HPDE6-E6E7 (cell line): ENCODE data around the gene TRPM4.
"Not testable (repeated sequence)": the region's sequence is repeated elsewhere in the genome, so short reads cannot be mapped to it uniquely, and the experiment has no call there.

Source experiments
- DNase-seq: peaks from one replicate; pipeline ENCODE4 v3.0.0; 2011; ENCODE audit warnings: missing footprints; ENCODE audit errors: extremely low spot score

The TRPM4 gene

DNA sequence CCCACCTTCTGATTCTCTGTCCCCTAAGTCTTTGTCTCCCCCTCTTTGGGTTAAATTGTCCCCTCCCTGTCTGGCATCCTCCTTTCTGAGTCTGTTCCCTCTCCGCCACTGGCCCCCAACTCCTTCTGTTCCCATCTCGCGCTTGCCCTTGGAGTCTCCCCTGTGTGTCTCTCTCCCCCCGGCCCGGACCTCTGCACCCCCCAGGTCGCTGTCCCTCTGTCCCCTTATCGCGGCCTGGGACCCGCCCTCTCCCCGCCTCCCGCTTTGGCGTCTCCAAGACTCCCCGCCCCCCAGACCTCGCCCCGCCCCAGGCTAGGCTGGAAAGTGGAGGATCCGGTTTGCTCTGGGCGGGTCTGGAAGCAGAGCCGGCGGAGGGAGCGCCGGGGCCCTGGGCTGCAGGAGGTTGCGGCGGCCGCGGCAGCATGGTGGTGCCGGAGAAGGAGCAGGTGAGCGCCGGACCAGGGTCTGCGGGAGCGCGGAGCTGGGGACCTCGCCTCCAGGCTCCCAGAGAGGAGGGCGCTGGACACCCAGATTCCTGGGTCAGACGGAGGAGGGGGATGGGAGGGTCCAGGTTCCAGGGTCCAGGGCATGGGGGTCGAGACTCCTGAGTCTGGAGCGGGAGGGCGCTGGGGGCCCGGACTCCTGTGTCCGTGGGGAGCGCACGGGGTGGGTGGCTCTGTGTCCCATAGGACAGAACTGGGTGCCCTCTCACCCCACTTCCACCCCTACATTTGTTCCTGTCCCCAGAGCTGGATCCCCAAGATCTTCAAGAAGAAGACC, at the start of gene TRPM4:
Gene TRPM4, plus strand, starts transcription at position 348 of the 780 bp plus-strand sequence. Its CDS starts 75 bp downstream, at position 423.
- DNase-seq = peak; percentile 84

- no peak for DNase-seq
Observed at GRCh38 chr19:49109051-49109450, 48.5 kb upstream of the TRPM4 start.

DNA sequence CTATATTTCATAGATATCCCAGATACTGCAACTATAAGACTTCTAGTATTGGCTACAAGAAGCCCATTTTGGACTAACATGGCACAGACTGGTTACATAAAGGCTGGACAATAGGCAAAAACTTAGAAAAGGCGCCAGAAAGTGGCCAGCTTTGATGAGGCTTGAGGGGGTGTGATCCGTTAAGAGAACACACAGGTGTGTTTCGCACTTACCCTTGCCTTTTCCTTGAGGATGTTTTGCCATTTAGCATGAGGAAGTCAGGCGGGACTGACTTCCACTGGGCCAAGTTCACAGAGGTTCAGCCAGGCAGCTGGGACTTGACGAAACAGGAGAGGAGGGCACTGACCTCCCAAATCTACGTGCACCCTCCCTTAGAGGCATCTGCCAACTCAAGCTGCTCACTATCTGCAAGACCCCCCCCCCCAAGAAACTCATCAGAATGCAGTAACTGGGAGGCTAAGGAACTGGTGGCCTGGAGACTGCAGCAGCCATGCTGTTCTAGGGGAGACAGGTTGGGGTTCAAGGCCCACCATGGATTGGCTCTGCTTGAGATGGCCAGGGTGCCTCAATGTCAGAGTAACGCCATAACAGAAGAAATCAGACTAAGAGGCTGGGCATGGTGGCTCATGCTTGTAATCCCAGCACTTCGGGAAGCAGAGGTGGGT, 47.9 kb upstream of the TRPM4 start:
- DNase-seq = no peak

GRCh38 chr19:49110567-49110966, 47.0 kb upstream of the TRPM4 start:
- no peak for DNase-seq

DNA sequence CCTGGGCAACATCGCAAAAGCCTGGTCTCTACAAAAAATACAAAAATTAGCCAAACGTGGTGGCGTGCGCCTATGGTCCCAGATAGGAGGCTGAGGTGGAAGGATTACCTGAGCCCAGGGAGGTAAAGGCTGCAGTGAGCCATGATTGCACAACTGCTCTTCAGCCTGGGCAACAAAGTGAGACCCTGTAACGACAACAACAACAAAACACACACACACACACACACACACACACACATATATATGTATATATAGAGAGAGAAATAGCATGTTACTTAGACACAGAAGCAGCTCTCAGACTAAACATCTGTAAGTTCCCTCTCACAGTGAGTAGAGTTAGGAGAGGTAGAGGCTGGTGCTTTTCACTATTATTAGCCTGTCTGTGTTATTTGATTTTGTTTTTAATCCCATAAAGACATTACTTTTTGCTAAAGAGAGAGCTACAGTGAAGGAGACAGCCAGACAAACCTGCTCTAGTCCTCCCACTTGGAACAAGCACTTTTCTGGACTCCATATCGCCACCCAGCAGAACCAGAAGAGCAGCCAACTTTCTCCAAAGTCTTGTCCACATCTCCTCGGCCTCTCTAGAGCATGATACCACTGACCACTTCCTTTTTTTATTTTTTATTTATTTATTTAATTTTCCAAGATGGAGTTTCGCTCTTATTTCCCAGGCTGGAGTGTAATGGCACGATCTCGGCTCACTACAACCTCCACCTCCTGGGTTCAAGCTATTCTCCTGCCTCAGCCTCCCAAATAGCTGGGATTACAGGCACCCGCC, 46.2 kb upstream of the TRPM4 start:
- no peak for DNase-seq

DNA sequence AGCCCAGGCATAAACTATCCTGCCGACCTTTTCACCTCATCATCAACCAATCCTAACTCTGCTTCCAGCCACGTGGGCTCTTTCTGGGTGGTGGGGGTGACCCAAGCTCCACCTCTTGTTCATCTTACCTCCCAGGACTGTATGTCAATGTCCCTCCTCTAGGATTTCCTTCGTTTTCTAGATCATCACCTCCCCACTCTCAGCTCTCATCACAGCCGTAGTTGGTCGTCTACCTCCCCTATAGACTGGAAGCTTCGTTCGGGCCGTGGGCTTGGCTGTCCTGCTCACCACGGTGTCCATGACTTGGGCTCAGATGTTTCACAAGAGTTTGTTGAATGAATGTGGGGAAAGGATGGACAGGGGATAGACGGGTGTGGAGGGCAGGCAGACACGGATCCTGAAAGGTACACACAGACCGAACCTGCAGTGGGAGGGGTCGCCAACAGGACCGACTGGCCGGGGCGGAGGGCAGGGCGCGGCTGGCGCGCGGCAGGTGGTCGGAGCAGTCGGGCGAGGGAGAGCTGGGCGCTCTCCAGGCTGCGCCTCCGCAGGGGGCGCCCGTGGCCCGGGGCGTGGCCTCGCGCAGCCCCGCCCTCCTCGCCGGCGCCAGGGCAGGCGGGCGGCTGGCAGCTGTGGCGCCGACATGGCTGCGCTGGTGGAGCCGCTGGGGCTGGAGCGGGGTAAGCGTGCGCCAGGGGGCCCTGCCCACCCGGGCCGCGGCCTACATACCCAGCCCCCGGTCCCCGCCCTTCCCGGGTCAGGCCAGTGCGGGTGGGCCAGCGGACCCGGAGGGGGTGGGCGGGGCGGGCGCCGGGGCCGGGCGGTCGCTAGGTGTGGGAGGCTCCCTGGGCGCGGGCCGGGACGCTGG, 43.6 kb upstream of the TRPM4 start, which contains the start of gene LIN7B:
Gene LIN7B, plus strand, starts transcription at position 609 of the 868 bp plus-strand sequence. Its CDS starts 35 bp downstream, at position 644.
- DNase-seq = peak; percentile 78

DNA sequence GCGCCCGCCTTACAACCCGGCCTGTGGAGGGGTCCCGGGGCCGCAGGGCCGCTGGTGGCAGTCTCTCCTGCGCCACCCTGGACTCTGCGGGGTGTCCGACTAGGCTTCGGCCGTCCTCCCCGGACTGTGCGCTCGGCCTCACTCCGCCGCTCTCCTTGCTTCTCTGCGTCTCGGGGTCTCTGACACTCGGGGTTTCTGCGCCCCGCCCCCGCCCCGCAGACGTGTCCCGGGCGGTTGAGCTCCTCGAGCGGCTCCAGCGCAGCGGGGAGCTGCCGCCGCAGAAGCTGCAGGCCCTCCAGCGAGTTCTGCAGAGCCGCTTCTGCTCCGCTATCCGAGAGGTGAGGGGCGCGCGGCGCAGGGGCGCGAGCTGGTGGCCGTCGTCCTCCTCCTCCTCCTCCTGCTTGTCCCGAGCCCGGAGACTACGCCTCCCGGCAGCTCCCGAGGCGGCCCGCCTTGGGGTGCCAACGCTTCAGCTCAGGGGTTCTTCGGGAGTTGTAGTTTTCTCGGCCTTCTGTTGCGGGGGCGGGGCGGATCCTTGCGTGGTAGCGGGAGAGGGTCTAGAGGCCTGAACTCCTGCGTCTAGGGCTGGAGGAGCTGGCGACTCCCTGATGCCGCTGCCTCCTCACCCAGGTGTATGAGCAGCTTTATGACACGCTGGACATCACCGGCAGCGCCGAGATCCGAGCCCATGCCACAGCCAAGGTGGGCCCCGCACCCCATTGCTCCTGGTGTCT, 42.8 kb upstream of the TRPM4 start:
- DNase-seq = no peak

GRCh38 chr19:49116544-49116943, 41.0 kb upstream of the TRPM4 start:
- DNase-seq = no peak

- DNase-seq = no peak
Observed at GRCh38 chr19:49117677-49118564, 39.7 kb upstream of the TRPM4 start.

DNA sequence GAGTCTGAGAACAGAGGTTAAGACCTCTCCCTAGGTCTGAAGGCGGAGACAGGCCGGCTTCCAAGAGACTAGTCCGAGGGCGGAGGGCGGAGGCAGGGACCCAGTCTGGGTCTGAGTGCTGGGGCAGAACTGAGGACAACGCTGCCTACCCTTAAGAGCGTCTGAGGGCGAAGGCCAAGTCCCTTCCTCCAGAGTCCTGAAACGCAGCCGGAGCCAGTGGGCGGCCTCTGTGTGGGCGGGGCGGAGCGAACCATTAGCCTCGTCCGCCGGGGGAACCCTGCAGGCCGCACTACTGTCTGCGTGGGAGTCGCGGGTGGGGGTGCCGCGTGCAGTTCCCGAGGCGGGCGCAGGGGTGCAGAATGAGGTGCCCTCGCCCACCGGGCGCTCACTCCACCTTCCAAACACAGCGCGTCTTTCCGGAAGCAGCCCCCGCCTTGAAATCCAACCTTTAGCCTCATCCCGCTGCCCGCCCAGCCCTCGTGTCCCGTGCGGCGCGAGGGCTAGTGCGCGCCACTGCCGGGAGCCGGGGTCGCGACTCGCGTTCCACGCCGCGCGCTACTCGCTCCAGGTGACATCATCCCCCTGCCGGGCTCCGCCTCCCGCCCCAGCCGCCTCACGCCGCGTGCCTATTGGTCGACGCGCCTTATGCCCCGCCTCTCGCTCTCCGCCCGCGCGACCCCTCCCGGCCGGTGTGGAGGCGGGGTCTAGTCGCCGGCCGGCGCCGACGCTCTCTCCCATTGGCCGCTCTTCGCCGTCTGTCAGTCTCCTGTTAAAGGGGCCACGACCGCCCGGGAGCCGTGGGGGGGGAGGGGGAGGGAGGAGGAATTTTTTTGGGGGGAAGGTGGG, 38.8 kb upstream of the TRPM4 start, which contains the start of gene C19orf73:
Gene C19orf73, minus strand, starts transcription at position 579 of the 846 bp plus-strand sequence. Its CDS starts 121 bp downstream, at position 458.
- DNase-seq = peak; percentile 91

GRCh38 chr19:49119411-49120324, 37.9 kb upstream of the TRPM4 start, which contains the start of gene PPFIA3:
PPFIA3 (plus strand) TSS chr19:49119544; CDS start chr19:49127874, 8,330 bp downstream.
- peak; percentile 47 for DNase-seq

GRCh38 chr19:49120325-49120683, 37.3 kb upstream of the TRPM4 start:
- no peak for DNase-seq

GRCh38 chr19:49120868-49121267, 36.7 kb upstream of the TRPM4 start:
- DNase-seq = no peak

DNA sequence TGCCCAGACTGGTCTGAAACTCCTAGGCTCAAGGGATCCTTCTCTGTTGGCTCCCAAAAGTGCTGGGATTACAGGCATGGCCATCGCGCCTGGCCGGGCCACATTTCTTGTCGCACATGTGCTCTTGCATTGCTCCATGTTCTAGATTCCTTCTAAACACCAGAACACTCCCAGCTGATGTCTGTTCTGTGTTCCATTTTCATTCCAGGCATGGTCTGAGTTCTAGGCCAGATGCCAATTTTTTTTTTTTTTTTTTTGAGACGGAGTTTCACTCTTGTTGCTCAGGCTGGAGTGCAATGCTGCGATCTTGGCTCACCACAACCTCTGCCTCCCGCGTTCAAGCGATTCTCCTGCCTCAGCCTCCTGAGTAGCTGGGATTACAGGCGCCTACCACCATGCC, 35.8 kb upstream of the TRPM4 start:
- DNase-seq = not testable (repeated sequence)

- DNase-seq = not testable (repeated sequence)
Observed at GRCh38 chr19:49123285-49123684, 34.3 kb upstream of the TRPM4 start.

DNA sequence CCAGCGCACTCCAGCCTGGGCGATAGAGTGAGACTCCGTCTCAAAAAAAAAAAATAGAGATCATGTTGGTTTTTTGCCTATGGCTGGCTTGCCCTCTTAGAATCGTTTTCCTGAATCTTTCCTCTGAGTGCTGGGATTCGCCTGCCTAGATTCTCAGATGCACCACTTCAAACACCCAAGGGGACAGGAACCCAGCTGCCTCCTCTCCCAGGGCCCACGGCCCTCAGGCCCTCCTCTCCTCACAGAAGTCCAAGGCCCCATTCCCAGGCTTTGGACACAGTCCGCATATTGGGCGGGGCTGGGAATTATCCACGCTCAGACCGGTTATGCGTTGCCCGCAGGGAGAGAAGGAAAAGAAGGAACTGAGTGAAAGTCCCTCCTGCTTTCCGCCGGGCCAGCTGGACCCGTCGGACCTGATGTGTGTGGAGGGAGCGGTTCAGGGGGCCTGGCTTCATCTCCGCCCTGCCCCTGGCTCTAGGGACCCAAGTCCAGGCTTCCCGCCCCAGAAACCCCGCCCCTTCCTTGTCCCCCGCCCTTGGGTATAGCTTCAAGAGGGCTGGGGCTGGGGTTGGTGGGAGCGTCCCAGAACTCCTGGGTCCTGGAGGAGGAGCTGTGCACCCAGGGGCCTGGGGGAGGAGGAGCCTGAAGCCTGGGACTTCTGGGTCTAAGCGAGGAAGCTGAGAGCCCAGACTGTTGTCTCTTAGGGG, 32.4 kb upstream of the TRPM4 start:
- no peak for DNase-seq

DNA sequence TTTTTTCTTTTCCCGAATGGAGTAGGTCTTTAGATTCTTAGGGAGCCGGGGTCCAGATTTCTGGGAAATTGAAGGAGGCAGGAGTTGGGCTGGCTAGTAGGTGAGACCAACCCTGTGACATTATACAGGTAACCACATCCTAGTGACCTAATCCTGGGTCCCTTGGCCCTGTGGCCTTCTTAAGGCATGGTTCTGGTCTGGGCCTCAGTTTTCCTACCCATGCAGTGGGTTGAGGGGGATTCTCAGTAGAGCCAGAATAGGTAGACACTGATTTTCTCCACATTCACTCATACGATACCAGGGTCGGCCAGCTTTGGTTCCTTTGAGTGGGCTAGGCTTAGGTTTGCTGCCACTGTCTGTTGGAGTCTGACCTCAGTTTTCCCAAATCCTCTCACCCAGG, 31.0 kb upstream of the TRPM4 start:
- DNase-seq = no peak
